ENCODE results near the gene GIPC3. TPM values are rescaled to one million over a fixed set of nuclear protein-coding genes. Genes with fewer than 3 reads are reported as not detected.
A peak's percentile ranks its signal among the peaks of the same experiment; 100 is the strongest.

The GIPC3 gene
- total and polyA plus RNA-seq, 2 of the 8 experiments (the other 6 are each of a cell fraction or from before 2014, with no cell fraction given) = 1.0 to 1.2 TPM

GRCh38 chr19:3593156-3593555 lies 7.9 kb downstream of the GIPC3 start:
- Histone ChIP-seq H3K27ac (ENCODE audit: low read depth, low read length) (no peak overlapping the region), H2BK15ac (ENCODE audit: low read length) (no peak overlapping the region), H4K20me1 (replicated peaks in 1 of 2; ENCODE audit: control insufficient read depth in 1 of 2, insufficient read depth in 2 of 2, low read length in 2 of 2) (peaks cover 0 to 2% of the 10 kb centered on the region in 2 experiments), H3K23ac (ENCODE audit: insufficient read length) (no peak overlapping the region), H3K4me3 (ENCODE audit: extremely low read depth in 1 of 4, insufficient read depth in 2 of 4, low read depth in 3 of 4, low read length in 4 of 4) (no peak overlapping the region), H4K5ac (ENCODE audit: insufficient read length, low read depth, low read length) (no peak overlapping the region), H2BK20ac (ENCODE audit: low read length) (no peak overlapping the region), H3K9me3 (ENCODE audit: insufficient read depth in 2 of 2, low read depth in 1 of 2, low read length in 1 of 2) (peaks cover 4 to 9% of the 10 kb centered on the region in 2 experiments; a peak in 3 of 4 replicates), H3K56ac (replicated peaks; ENCODE audit: insufficient read length, low read depth, low read length) (no peak overlapping the region), H2BK5ac (ENCODE audit: low read depth, low read length) (no peak overlapping the region), H2BK120ac (replicated peaks; ENCODE audit: low read depth, low read length) (no peak overlapping the region), H3K4me2 (ENCODE audit: insufficient read depth in 1 of 2, low read depth in 2 of 2, low read length in 2 of 2) (no peak overlapping the region), H4K8ac (ENCODE audit: extremely low read depth, insufficient read depth, low read length) (no peak overlapping the region), H3K36me3 (ENCODE audit: control insufficient read depth in 2 of 4, insufficient read depth in 4 of 4, low read length in 3 of 4) (no peaks in the 10 kb centered on the region), H3K14ac (ENCODE audit: insufficient read length) (no peak overlapping the region), H3K23me2 (ENCODE audit: low read depth, low read length) (no peaks in the 10 kb centered on the region), H2AFZ (ENCODE audit: low read length) (no peak overlapping the region), H2AK5ac (ENCODE audit: low read depth, low read length) (no peak overlapping the region; the same call in 1 of the 2 replicates), H3K4me1 (replicated peaks in 1 of 4; ENCODE audit: control insufficient read depth in 3 of 4, insufficient read depth in 4 of 4, low read length in 3 of 4) (no peaks in the 10 kb centered on the region), H3K79me2 (ENCODE audit: control insufficient read depth in 1 of 2, insufficient read depth in 2 of 2, low read length in 2 of 2) (no peaks in the 10 kb centered on the region), H3K4ac (replicated peaks; ENCODE audit: insufficient read length, low read depth, low read length) (no peak overlapping the region), H3K27me3 (replicated peaks in 1 of 4; ENCODE audit: control insufficient read depth in 3 of 4, extremely low read depth in 1 of 4, insufficient read depth in 3 of 4, low read length in 3 of 4) (peaks cover 0 to 2% (median 0%) of the 10 kb centered on the region in 4 experiments; a peak in 2 of 7 replicates), H3K79me1 (ENCODE audit: low read depth, low read length) (no peaks in the 10 kb centered on the region; the same call in 1 of the 2 replicates), H3K9ac (replicated peaks in 1 of 4; ENCODE audit: extremely low read depth in 1 of 4, low read depth in 3 of 4, low read length in 3 of 4) (no peak overlapping the region), H2BK12ac (ENCODE audit: low read depth, low read length) (no peak overlapping the region; the same call in 1 of the 2 replicates), H3K18ac (ENCODE audit: extremely low read depth, low read length) (no peak overlapping the region), H4K91ac (replicated peaks; ENCODE audit: insufficient read length, low read length) (no peak overlapping the region)
- POLR2A ChIA-PET (ENCODE audit: partially characterized antibody) = interaction anchor here (0.9 to 1.6 kb wide), 3 partner anchors 12 to 108 kb away, joined by 3 to 6 read pairs (median 3); partner anchors contain the start of gene PIP5K1C
- TF ChIP-seq TCF12 (IDR thresholded peaks at IDR 0.05; ENCODE audit: low read depth, low read length) (no peak), RAD21 (IDR thresholded peaks at IDR 0.05 in 1 of 2, conservative IDR thresholded peaks at IDR 0.05 in 1 of 2; ENCODE audit: low read depth in 2 of 2, low read length in 2 of 2) (peak; percentile 50 to 66), CTCF (IDR thresholded peaks at IDR 0.05; ENCODE audit: control extremely low read depth in 1 of 3, insufficient read depth in 1 of 3, low read depth in 1 of 3, low read length in 3 of 3) (peak; percentile 73 to 77 (median 75)), RXRA (IDR thresholded peaks at IDR 0.05; ENCODE audit: insufficient read depth, low read depth, low read length) (no peak), MAX (IDR thresholded peaks at IDR 0.05) (peak; percentile 32; the same call in 1 of the 2 replicates)
- WGBS, 2 experiments (ENCODE audit: extremely low coverage in 1 of 2, insufficient coverage in 1 of 2, insufficient read length in 1 of 2, insufficient replicate concordance in 2 of 2, low coverage in 1 of 2, low lambda C conversion rate in 2 of 2, missing lambda C conversion rate in 1 of 2) = 48% methylated on average over 11 of the region's 11 CpGs; no CpG with 5 or more reads in 1 of the 2 experiments
- DNase-seq (ENCODE audit: low read depth in 1 of 2, low spot score in 2 of 2) (peak in 1 of 2 experiments; percentile 63), FAIRE-seq (no peak)
- CTCF ChIA-PET (ENCODE audit: partially characterized antibody) = interaction anchor here (0.9 to 3.9 kb wide), 14 partner anchors 9 to 99 kb away, joined by 3 to 29 read pairs (median 4); no protein-coding TSS in a partner anchor
